Thyroid gland (tissue), 4 donors: Measurements from ENCODE around the gene CLCN2. TPM values are rescaled to one million over a fixed set of nuclear protein-coding genes. Genes with fewer than 3 reads are reported as not detected.

ENCODE experiments used
- DNase-seq, 2 donors: peaks; one replicate each; pipeline ENCODE4 v3.0.0-alpha.2; 2019
- H3K27ac ChIP-seq, 3 donors: fragments of 200-600 bp; sonication (generic); 1 replicate in 2 of 3; 2 replicates in 1 of 3; pipeline ENCODE4 v1.5.1; 2016 to 2019; ENCODE audit warnings: mild to moderate bottlenecking in 1 of 3, moderate library complexity in 1 of 3
- H3K27me3 ChIP-seq: fragments of 200-600 bp; sonication (generic); one replicate; pipeline ENCODE4 v1.5.1; 2019
- H3K36me3 ChIP-seq, 2 donors: fragments of 200-600 bp; sonication (generic); one replicate each; pipeline ENCODE4 v1.5.1; 2016 to 2019
- H3K4me1 ChIP-seq, 2 donors: fragments of 200-600 bp; sonication (generic); one replicate each; pipeline ENCODE4 v1.5.1; 2017 to 2019
- H3K4me3 ChIP-seq, 3 donors: fragments of 200-600 bp; sonication (generic); replicated peaks in 1 of 3; 1 replicate in 2 of 3; 2 replicates in 1 of 3; pipeline ENCODE4 v1.5.1; 2016; ENCODE audit warnings: mild to moderate bottlenecking in 1 of 3
- H3K9me3 ChIP-seq: fragments of 200-600 bp; sonication (generic); one replicate; pipeline ENCODE4 v1.5.1; 2017
- POLR2A ChIP-seq, 2 donors: fragments of 450-650 bp; IDR thresholded peaks; one replicate each; pipeline ENCODE4 v1.6.1; 2017; ENCODE audit warnings: antibody characterized with exemption in 2 of 2, mild to moderate bottlenecking in 2 of 2, moderate library complexity in 1 of 2
- WGBS, 2 donors: methylation state at CpG; one replicate each; pipeline ENCODE4 v1.1.5; 2017; 5-methylcytosine and 5-hydroxymethylcytosine counted together
- intact Hi-C: fragments of 100-400 bp; cut with DNase I; formaldehyde crosslinking; loops from one replicate; pipeline ENCODE4 v1.15.1; 2023
- total RNA-seq, 4 donors: library from RNA; depleted of rRNA; stranded (reverse); fragments of >200 nt; gene quantifications; one replicate each; pipeline ENCODE4 v1.2.3, GENCODE V29; 2016
- TF ChIP-seq, protein P1 (sequence below), 6 experiments: fragments of 200-600 bp in 3 of 6; fragments of 450-650 bp in 3 of 6; sonication (generic) in 3 of 6; IDR thresholded peaks; one replicate each; pipeline ENCODE4 v1.5.1; 2016 to 2019; ENCODE audit warnings: antibody characterized with exemption in 6 of 6, mild to moderate bottlenecking in 2 of 6, inconsistent platforms in 1 of 6, moderate library complexity in 1 of 6

Gene CLCN2
- total RNA-seq, 4 donors from 2014 or later, result 4.3 to 7.6 (median 5.2) TPM

DNA sequence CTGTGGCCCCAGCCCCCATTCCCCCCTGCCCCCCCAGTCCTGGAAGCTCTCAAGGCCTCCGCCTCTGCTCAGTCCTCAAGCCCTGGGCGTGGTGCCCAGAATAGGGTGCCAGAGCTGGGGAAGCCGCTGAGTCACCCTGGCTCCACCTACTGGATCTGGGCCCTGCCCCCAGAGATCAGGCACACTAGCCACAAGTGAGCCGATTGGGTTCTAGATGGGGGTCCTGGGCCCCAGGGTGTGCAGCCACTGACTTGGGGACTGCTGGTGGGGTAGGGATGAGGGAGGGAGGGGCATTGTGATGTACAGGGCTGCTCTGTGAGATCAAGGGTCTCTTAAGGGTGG is 41.3 kb downstream of the CLCN2 start:
- peak overlapping the region; percentile 45 to 99 (median 95) for H3K27ac ChIP-seq
- no peaks in the 10 kb centered on the region for H3K9me3 ChIP-seq
- TF ChIP-seq, protein P1, sequence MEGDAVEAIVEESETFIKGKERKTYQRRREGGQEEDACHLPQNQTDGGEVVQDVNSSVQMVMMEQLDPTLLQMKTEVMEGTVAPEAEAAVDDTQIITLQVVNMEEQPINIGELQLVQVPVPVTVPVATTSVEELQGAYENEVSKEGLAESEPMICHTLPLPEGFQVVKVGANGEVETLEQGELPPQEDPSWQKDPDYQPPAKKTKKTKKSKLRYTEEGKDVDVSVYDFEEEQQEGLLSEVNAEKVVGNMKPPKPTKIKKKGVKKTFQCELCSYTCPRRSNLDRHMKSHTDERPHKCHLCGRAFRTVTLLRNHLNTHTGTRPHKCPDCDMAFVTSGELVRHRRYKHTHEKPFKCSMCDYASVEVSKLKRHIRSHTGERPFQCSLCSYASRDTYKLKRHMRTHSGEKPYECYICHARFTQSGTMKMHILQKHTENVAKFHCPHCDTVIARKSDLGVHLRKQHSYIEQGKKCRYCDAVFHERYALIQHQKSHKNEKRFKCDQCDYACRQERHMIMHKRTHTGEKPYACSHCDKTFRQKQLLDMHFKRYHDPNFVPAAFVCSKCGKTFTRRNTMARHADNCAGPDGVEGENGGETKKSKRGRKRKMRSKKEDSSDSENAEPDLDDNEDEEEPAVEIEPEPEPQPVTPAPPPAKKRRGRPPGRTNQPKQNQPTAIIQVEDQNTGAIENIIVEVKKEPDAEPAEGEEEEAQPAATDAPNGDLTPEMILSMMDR (IDR thresholded peaks at IDR 0.05), result no peak
- TF ChIP-seq POLR2A (IDR thresholded peaks at IDR 0.05), result no peak
- intact Hi-C loops, result no loop called here
- DNase-seq, result peak; percentile 99 to 100
- H3K4me1 ChIP-seq, result peaks cover 47 to 66% of the 10 kb centered on the region in 2 donors
- H3K36me3 ChIP-seq, result peaks cover 46 to 49% of the 10 kb centered on the region in 2 donors
- peak overlapping the region in 1 of 3 donors; percentile 31 for H3K4me3 ChIP-seq
- WGBS, 2 donors, result 0% methylated on average over 3 of the region's 4 CpGs; no CpG with 5 or more reads in 1 of the 2 donors
- no peaks in the 10 kb centered on the region for H3K27me3 ChIP-seq

DNA sequence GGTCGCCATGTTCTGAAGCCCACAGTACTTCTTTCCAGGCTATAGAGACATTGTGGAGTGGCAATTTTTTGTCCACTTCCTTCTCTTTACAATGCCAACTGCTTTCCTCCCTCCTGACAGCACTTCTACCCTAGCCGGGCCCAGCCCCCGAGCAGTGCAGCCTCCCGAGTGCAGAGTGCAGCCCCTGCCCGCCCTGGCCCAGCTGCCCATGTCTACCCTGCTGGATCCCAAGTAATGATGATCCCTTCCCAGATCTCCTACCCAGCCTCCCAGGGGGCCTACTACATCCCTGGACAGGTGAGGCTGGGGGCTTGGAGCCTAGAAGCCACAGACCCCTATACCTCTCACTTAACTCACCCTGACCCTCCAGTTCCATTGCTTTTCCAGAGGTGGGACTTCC is 44.2 kb downstream of the CLCN2 start:
- H3K36me3 ChIP-seq, result peaks cover 17 to 20% of the 10 kb centered on the region in 2 donors

DNA sequence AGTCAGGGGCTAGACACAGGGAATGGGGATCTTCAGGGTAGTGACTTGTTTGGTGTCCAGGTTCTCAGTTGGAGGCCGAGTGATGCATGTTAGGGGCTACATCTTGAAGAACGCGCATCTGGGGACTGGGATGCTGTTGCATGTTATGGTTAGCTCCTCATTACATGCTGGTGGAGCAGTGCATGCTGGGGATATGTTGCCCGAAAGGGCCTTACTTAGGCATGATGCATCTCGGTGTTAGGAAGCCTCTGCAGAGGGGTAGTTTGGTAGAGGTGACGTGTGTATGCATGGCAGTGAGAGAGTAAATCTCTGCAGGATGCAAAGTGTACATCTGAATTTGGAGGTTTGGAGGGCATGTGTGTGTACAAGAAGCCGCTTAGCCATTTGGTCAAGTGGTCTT is 44.6 kb downstream of the CLCN2 start:
- no peaks in the 10 kb centered on the region for H3K27me3 ChIP-seq
- intact Hi-C loops, result no loop called here
- TF ChIP-seq, protein P1 (IDR thresholded peaks at IDR 0.05), result no peak
- no peak for TF ChIP-seq POLR2A (IDR thresholded peaks at IDR 0.05)
- 84 to 88% methylated on average over 7 of the region's 7 CpGs for WGBS, 2 donors
- H3K4me3 ChIP-seq, result no peak overlapping the region
- peaks cover 13 to 16% of the 10 kb centered on the region in 2 donors for H3K36me3 ChIP-seq
- H3K27ac ChIP-seq, result peak overlapping the region in 2 of 3 donors; percentile 96 to 97
- DNase-seq, result no peak
- peaks cover 51 to 60% of the 10 kb centered on the region in 2 donors for H3K4me1 ChIP-seq
- no peaks in the 10 kb centered on the region for H3K9me3 ChIP-seq

More for the DNA sequence above, 44.2 kb downstream of the CLCN2 start:
- Histone ChIP-seq H3K4me3 (no peak overlapping the region), H3K27me3 (no peaks in the 10 kb centered on the region), H3K9me3 (no peaks in the 10 kb centered on the region), H3K4me1 (peaks cover 51 to 60% of the 10 kb centered on the region in 2 donors), H3K27ac (peak overlapping the region in 2 of 3 donors; percentile 3 to 95)
- WGBS, 2 donors, result 76 to 82% methylated on average over 5 of the region's 5 CpGs
- TF ChIP-seq POLR2A (IDR thresholded peaks at IDR 0.05), result no peak
- TF ChIP-seq, protein P1 (IDR thresholded peaks at IDR 0.05), result no peak
- intact Hi-C loops, result no loop called here
- DNase-seq, result no peak

DNA sequence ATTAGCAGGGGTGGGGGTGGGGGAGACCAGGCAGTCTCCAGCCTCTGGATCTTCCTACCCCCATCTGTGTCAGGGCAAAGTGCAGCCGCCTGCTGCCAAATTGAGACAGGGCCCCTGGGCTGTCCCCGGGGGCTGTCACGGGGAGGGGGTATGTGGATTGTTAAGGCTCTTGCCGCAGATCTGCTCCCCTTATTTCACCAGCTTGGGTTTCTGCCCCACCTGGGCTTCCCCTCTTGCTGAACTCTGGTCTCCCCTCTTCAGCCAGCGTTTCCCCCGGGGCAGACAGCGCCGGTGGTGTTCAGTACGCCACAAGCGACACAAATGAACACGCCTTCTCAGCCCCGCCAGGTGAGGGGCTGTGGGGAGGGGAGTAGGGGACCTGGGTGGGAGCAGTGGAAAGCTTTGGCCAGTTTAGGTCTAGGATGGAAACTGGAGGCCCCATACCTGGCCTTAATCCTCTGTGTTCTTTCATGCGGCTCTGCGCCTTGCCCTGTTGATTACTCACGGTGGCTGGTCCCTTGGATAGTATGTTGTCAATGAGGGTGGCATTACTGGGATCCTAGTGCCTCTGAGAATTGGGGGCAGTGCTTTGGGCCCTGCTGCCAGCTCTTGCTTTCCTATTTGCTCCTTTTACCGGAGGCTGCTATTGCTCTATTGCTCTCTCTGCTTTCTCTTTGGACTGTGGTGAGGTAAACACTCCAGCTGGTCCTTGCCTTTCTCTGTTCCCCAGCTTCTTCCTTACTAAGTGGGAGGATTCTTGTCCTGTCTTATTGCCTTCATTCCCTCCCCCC is 45.3 kb downstream of the CLCN2 start:
- TF ChIP-seq, protein P1 (IDR thresholded peaks at IDR 0.05), result no peak
- TF ChIP-seq POLR2A (IDR thresholded peaks at IDR 0.05), result no peak
- H3K4me1 ChIP-seq, result peaks cover 51 to 52% of the 10 kb centered on the region in 2 donors
- H3K27me3 ChIP-seq, result no peaks in the 10 kb centered on the region
- H3K4me3 ChIP-seq, result peak overlapping the region; percentile 25 to 86 (median 86)
- WGBS, 2 donors, result 32 to 39% methylated on average over 11 to 14 of the region's 16 CpGs
- peak overlapping the region; percentile 75 to 97 (median 96) for H3K27ac ChIP-seq
- intact Hi-C loops, result no loop called here
- H3K9me3 ChIP-seq, result no peaks in the 10 kb centered on the region
- H3K36me3 ChIP-seq, result peaks cover 6 to 9% of the 10 kb centered on the region in 2 donors
- peak in 1 of 2 donors; percentile 21 for DNase-seq

DNA sequence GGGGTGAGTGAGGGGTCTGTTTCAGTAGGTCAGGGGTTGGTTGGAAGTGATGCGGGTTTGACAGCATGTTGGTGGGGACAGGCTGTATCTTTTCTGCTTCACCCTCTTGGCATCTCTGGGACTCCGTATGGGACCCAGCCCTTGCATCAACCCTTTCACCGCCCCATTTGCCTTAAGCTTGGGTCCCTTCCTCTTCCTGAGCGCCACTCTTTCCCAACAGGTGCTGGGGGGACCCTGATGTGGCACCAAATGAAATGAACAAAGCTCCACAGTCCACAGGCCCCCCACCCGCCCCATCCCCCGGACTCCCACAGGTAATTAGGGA is 45.9 kb downstream of the CLCN2 start:
- Histone ChIP-seq H3K9me3 (no peaks in the 10 kb centered on the region), H3K27ac (peak overlapping the region; percentile 75 to 97 (median 96)), H3K4me1 (peaks cover 46 to 47% of the 10 kb centered on the region in 2 donors), H3K36me3 (peaks cover under 1 to 3% of the 10 kb centered on the region in 2 donors), H3K4me3 (peak overlapping the region; percentile 25 to 86 (median 86)), H3K27me3 (no peaks in the 10 kb centered on the region)
- intact Hi-C loops, result no loop called here
- DNase-seq, result no peak
- WGBS, 2 donors, result 13 to 14% methylated on average over 6 of the region's 6 CpGs
- TF ChIP-seq POLR2A (IDR thresholded peaks at IDR 0.05), result no peak
- TF ChIP-seq, protein P1 (IDR thresholded peaks at IDR 0.05), result no peak
